Left ventricle myocardium inferior (tissue), 1 donor: ENCODE results near the gene NDEL1. TPM values are rescaled to one million over a fixed set of nuclear protein-coding genes. Genes with fewer than 3 reads are reported as not detected.

Experiments
- DNase-seq: peaks from one replicate; pipeline ENCODE4 v3.0.0-alpha.2; 2020
- H3K27ac ChIP-seq: fragments of 200-600 bp; replicated peaks from 2 replicates; pipeline ENCODE4 v1.8.0; 2021
- H3K27me3 ChIP-seq: fragments of 200-600 bp; 2 replicates; pipeline ENCODE4 v1.8.0; 2021; ENCODE audit warnings: low read depth
- H3K36me3 ChIP-seq: fragments of 200-600 bp; 2 replicates; pipeline ENCODE4 v1.8.0; 2021
- H3K4me1 ChIP-seq: fragments of 200-600 bp; 2 replicates; pipeline ENCODE4 v1.8.0; 2021
- H3K4me3 ChIP-seq: fragments of 200-600 bp; 2 replicates; pipeline ENCODE4 v1.8.0; 2021; ENCODE audit warnings: mild to moderate bottlenecking, moderate library complexity
- H3K9me3 ChIP-seq: fragments of 200-600 bp; replicated peaks from 2 replicates; pipeline ENCODE4 v1.8.0; 2021
- CTCF ChIP-seq: fragments of 200-600 bp; IDR thresholded peaks from 2 replicates; pipeline ENCODE4 v1.8.0; 2021; ENCODE audit warnings: antibody characterized with exemption, mild to moderate bottlenecking, borderline replicate concordance
- intact Hi-C: fragments of 100-400 bp; cut with micrococcal nuclease; formaldehyde crosslinking; loops from one replicate; pipeline ENCODE4 v1.11.0; 2022
- total RNA-seq: library from RNA; stranded (reverse); fragmentation: NEBNext Ultra II Directional; extraction: Animal tissue kit (Norgen Biotek cat#: 25700); gene quantifications from one replicate; pipeline ENCODE4 v1.2.1, GENCODE V29; 2021
- donor health status: DM: no; HTN: yes; CAD: no; lungs with severe emphysema.

The NDEL1 gene
- total RNA-seq, 1 donor from 2014 or later, result 25.0 TPM

GRCh38 chr17:8426802-8427201 is 8.9 kb upstream of the NDEL1 start:
- peaks cover 13% of the 10 kb centered on the region for H3K4me1 ChIP-seq
- no peak overlapping the region for H3K4me3 ChIP-seq
- H3K36me3 ChIP-seq, result no peaks in the 10 kb centered on the region
- peaks cover 7% of the 10 kb centered on the region for H3K9me3 ChIP-seq
- intact Hi-C loops, result no loop called here
- no peaks in the 10 kb centered on the region for H3K27me3 ChIP-seq
- H3K27ac ChIP-seq, result no peak overlapping the region
- TF ChIP-seq CTCF, result no peak
- DNase-seq, result no peak

- peak; percentile 58 for DNase-seq
- Histone ChIP-seq H3K27ac (peak overlapping the region; percentile 75), H3K27me3 (no peaks in the 10 kb centered on the region), H3K4me3 (no peak overlapping the region), H3K36me3 (no peaks in the 10 kb centered on the region), H3K9me3 (no peaks in the 10 kb centered on the region), H3K4me1 (peaks cover 21% of the 10 kb centered on the region)
- intact Hi-C loops, result no loop called here
- peak; percentile 12 for TF ChIP-seq CTCF
These were observed 4.7 kb upstream of the NDEL1 start for GRCh38 chr17:8430966-8431365.

- TF ChIP-seq CTCF, result no peak
- Histone ChIP-seq H3K4me3 (peak overlapping the region; percentile 99), H3K9me3 (no peaks in the 10 kb centered on the region), H3K27me3 (no peaks in the 10 kb centered on the region), H3K4me1 (peaks cover 60% of the 10 kb centered on the region), H3K36me3 (peaks cover 18% of the 10 kb centered on the region), H3K27ac (peak overlapping the region; percentile 100)
- DNase-seq, result peak; percentile 62
- intact Hi-C loops, result no loop called here
These were observed 622 bp downstream of the NDEL1 start for GRCh38 chr17:8436169-8436843.

- Histone ChIP-seq H3K27ac (peak overlapping the region; percentile 100), H3K36me3 (peaks cover 18% of the 10 kb centered on the region), H3K9me3 (no peaks in the 10 kb centered on the region), H3K27me3 (no peaks in the 10 kb centered on the region), H3K4me3 (peak overlapping the region; percentile 99), H3K4me1 (peaks cover 60% of the 10 kb centered on the region)
- intact Hi-C loops, result no loop called here
- DNase-seq, result no peak
- TF ChIP-seq CTCF, result no peak
These were observed 1.1 kb downstream of the NDEL1 start for GRCh38 chr17:8436844-8437171.

GRCh38 chr17:8438441-8438840 is 2.8 kb downstream of the NDEL1 start:
- intact Hi-C loops, result no loop called here
- Histone ChIP-seq H3K36me3 (peaks cover 18% of the 10 kb centered on the region), H3K27me3 (no peaks in the 10 kb centered on the region), H3K4me1 (peaks cover 76% of the 10 kb centered on the region), H3K27ac (no peak overlapping the region), H3K4me3 (no peak overlapping the region), H3K9me3 (no peaks in the 10 kb centered on the region)
- no peak for DNase-seq
- no peak for TF ChIP-seq CTCF

- no peak overlapping the region for H3K27ac ChIP-seq
- peaks cover 88% of the 10 kb centered on the region for H3K4me1 ChIP-seq
These were observed 4.0 kb downstream of the NDEL1 start for GRCh38 chr17:8439681-8440080.

More at GRCh38 chr17:8439681-8440080, 4.0 kb downstream of the NDEL1 start:
- TF ChIP-seq CTCF, result no peak
- intact Hi-C loops, result no loop called here
- H3K36me3 ChIP-seq, result peaks cover 25% of the 10 kb centered on the region
- no peaks in the 10 kb centered on the region for H3K9me3 ChIP-seq
- H3K27me3 ChIP-seq, result no peaks in the 10 kb centered on the region
- H3K4me3 ChIP-seq, result no peak overlapping the region
- DNase-seq, result no peak
